GM06990 (cell line): ENCODE measurements around the gene PACRG.

Experiments used
- DNase-seq: peaks from one replicate; pipeline ENCODE4 v3.0.0-alpha.2; 2011; ENCODE audit not compliant: insufficient read length; ENCODE audit errors: extremely low read depth
- H3K27me3 ChIP-seq: replicated peaks from 2 replicates; pipeline ENCODE4 v1.6.0; 2011; ENCODE audit warnings: low read length; ENCODE audit not compliant: control insufficient read depth, insufficient read depth
- H3K36me3 ChIP-seq: 2 replicates; pipeline ENCODE4 v1.5.1; 2011; ENCODE audit warnings: low read length; ENCODE audit not compliant: control insufficient read depth, insufficient read depth
- H3K4me3 ChIP-seq: replicated peaks from 2 replicates; pipeline ENCODE4 v1.5.1; 2011; ENCODE audit warnings: low read depth, mild to moderate bottlenecking, control low read depth, low read length
- TF ChIP-seq, protein P1 (sequence below): IDR thresholded peaks from 2 replicates; pipeline ENCODE4 v1.5.1; 2011; ENCODE audit warnings: low read length, control low read depth, mild to moderate bottlenecking, inconsistent platforms; ENCODE audit not compliant: insufficient read depth, poor library complexity, severe bottlenecking

Gene PACRG

DNA sequence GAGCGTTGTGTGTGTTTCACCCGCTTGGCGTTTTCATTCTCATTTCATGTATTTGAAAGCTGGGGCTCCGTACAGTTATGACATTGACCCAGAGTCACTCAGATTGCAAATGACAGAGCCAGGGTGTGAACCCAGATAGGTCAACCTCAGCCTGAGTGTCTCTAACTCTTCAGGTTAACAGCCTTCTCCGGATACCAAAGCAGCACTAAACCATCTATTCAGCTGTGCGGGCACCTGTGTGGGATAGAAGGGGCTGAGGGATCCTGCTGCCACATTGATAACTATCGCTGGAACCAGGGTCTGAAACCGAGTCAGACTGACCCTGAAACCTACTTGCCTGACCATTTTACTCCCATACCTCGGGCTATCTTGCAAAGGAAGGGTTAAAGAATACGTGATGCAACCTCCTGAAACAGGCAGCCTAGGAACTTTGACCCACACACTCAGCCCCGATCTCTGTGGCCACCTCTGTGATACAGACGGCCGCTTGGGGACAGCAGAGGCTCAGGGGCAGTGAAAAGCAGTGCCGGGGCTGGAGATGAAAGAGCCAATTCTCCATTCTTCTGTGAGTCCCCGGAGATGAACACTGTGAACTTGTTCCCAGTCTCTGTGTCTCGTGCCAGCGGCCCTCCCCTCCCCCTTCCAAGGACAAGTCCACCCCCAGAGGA, 453.2 kb downstream of the PACRG start:
- Histone ChIP-seq H3K4me3 (no peak overlapping the region), H3K27me3 (no peaks in the 10 kb centered on the region), H3K36me3 (no peaks in the 10 kb centered on the region)
- TF ChIP-seq, protein P1, sequence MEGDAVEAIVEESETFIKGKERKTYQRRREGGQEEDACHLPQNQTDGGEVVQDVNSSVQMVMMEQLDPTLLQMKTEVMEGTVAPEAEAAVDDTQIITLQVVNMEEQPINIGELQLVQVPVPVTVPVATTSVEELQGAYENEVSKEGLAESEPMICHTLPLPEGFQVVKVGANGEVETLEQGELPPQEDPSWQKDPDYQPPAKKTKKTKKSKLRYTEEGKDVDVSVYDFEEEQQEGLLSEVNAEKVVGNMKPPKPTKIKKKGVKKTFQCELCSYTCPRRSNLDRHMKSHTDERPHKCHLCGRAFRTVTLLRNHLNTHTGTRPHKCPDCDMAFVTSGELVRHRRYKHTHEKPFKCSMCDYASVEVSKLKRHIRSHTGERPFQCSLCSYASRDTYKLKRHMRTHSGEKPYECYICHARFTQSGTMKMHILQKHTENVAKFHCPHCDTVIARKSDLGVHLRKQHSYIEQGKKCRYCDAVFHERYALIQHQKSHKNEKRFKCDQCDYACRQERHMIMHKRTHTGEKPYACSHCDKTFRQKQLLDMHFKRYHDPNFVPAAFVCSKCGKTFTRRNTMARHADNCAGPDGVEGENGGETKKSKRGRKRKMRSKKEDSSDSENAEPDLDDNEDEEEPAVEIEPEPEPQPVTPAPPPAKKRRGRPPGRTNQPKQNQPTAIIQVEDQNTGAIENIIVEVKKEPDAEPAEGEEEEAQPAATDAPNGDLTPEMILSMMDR, result peak; percentile 37
- no peak for DNase-seq

DNA sequence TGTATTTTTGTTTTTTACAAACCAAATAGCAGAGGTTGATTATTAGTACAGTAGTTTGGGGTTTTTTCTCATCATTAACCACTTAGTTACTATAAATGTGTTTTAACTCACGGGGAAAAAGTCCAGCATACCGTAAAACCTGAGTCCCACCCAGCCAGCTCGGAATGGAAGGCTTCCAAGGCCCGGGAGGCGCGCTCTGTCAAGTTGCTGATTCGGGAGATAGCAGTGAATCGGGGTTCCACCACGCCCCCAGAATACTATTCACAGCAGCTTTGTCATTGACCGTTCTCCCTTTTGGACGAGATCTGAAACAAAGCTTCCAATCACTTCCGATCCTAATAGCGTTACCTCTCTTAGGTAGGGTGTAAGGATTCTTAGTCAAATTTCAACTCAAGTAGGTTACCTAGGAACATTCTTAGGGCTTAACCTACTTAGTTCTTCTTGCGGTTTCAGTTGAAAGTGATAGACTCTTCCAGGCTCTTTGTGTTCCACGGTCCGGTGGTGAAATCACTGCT, 453.9 kb downstream of the PACRG start:
- DNase-seq, result no peak
- Histone ChIP-seq H3K4me3 (no peak overlapping the region), H3K36me3 (no peaks in the 10 kb centered on the region), H3K27me3 (no peaks in the 10 kb centered on the region)
- TF ChIP-seq, protein P1, result no peak

DNA sequence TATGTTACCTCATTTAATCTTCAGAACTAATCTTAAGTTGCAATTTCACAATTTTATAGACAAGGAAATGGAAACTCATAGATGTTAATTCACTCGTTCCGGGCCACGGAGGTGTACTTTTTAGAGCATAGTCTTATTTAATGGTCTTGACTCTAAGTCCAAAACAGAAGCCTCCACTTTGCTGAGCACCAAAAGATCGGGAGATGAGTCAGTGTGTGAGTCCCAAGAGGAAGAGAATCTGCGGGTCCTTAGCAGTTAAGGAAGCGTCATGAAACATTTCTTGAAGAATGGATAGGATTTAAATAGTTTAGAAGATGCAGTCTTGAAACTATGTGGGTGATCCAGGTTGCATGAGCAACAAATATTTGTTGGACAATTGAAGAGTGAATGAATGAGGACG, 454.9 kb downstream of the PACRG start:
- TF ChIP-seq, protein P1, result no peak
- no peak for DNase-seq
- Histone ChIP-seq H3K4me3 (no peak overlapping the region), H3K27me3 (no peaks in the 10 kb centered on the region), H3K36me3 (no peaks in the 10 kb centered on the region)

DNA sequence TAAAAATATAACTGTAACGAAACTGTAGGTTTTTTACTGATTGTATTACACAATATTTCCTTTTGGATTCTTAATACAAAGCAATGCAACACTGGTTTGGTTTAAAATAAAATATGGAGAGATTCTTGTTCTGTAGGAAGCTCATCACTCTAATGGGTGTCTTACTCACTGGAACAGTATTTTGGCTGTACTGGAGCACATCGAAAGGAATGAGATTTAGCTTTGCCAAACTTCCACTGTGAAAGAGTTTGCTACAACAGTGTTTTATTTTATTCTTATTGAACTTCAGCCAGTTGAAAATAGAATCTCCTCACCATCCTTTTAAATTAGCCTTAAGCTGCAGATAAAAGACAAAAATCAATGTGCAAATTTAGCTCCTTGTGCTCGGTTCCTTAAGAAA, 456.0 kb downstream of the PACRG start:
- Histone ChIP-seq H3K27me3 (no peaks in the 10 kb centered on the region), H3K4me3 (no peak overlapping the region), H3K36me3 (no peaks in the 10 kb centered on the region)
- no peak for DNase-seq
- TF ChIP-seq, protein P1, result no peak

DNA sequence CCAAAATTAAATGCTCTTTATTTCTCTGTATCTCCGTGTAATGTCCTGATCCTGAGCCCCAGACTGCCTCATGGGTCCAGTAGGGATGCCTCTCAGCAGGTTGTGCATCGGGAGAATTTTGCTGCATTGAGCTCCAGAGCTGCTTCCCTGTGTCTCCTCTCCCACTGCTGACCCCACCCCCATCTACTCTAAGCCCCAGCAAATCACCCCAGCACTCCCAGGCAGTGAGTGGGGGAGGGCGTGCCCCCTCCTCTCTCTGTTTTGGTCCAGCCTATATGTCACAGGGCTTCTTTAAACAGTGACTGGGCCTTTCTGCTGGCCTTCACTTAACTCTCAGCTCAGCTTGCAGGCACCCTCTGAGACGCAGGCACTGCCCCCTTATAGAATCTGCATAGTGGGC, 458.0 kb downstream of the PACRG start:
- TF ChIP-seq, protein P1, result no peak
- DNase-seq, result no peak

More for the DNA sequence above, 458.0 kb downstream of the PACRG start:
- H3K36me3 ChIP-seq, result no peaks in the 10 kb centered on the region
- no peak overlapping the region for H3K4me3 ChIP-seq
- H3K27me3 ChIP-seq, result no peaks in the 10 kb centered on the region
